ENCODE measurements around the gene TRIM38. TPM values are rescaled to one million over a fixed set of nuclear protein-coding genes. Genes with fewer than 3 reads are reported as not detected.

Gene TRIM38
- total and polyA plus RNA-seq, 9 donors, result 3.8 to 10.3 (median 6.4) TPM

DNA sequence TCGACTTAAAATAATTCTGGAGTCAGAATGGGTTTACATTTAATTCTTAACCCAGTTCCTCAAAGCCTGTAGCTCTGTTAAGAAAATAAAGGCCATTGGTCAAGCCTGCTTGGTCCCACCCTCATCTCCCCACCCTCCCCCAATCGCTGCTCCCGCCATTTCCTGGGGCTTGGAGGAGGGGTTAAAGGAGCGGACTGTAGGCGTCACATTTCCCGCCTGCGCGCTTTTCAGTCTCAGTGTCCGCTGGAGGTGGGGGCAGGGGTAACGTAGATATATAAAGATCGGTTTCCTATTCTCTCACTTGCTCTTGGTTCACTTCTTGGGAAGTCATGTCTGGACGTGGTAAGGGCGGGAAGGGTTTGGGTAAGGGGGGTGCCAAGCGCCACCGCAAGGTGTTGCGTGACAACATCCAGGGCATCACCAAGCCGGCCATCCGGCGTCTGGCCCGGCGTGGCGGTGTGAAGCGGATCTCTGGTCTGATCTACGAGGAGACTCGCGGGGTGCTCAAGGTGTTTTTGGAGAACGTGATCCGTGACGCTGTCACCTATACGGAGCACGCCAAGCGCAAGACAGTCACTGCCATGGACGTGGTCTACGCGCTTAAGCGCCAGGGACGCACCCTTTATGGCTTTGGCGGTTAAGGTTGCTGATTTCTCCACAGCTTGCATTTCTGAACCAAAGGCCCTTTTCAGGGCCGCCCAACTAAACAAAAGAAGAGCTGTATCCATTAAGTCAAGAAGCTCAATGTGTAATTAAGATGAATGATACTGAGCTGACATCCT is 58.9 kb downstream of the TRIM38 start:
- H3K36me3 ChIP-seq, result no peaks in the 10 kb centered on the region
- no peaks in the 10 kb centered on the region for H3K9me3 ChIP-seq
- no peaks in the 10 kb centered on the region for H3K27me3 ChIP-seq
- TF ChIP-seq, protein P1, sequence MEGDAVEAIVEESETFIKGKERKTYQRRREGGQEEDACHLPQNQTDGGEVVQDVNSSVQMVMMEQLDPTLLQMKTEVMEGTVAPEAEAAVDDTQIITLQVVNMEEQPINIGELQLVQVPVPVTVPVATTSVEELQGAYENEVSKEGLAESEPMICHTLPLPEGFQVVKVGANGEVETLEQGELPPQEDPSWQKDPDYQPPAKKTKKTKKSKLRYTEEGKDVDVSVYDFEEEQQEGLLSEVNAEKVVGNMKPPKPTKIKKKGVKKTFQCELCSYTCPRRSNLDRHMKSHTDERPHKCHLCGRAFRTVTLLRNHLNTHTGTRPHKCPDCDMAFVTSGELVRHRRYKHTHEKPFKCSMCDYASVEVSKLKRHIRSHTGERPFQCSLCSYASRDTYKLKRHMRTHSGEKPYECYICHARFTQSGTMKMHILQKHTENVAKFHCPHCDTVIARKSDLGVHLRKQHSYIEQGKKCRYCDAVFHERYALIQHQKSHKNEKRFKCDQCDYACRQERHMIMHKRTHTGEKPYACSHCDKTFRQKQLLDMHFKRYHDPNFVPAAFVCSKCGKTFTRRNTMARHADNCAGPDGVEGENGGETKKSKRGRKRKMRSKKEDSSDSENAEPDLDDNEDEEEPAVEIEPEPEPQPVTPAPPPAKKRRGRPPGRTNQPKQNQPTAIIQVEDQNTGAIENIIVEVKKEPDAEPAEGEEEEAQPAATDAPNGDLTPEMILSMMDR (IDR thresholded peaks at IDR 0.05), result peak in 1 of 3 donors; percentile 20
- TF ChIP-seq POLR2A (IDR thresholded peaks at IDR 0.05), result peak; percentile 90
- peak; percentile 50 for TF ChIP-seq EP300 (IDR thresholded peaks at IDR 0.05)
- H3K4me1 ChIP-seq (ENCODE audit: insufficient read depth), result peaks cover 4% of the 10 kb centered on the region
- 0 to 1% (median 0%) methylated on average over 39 of the region's 39 CpGs for WGBS, 3 donors
- intact Hi-C loops (cut with DNase I), result loop anchor here in 3 of 4 donors (10.0 kb wide), 3 partner anchors 173 to 1793 kb away; a partner anchor contains a TSS
- peak overlapping the region; percentile 94 for H3K4me3 ChIP-seq
- DNase-seq, result peak; percentile 92 to 97 (median 94)
- peak overlapping the region; percentile 80 to 97 for H3K27ac ChIP-seq

DNA sequence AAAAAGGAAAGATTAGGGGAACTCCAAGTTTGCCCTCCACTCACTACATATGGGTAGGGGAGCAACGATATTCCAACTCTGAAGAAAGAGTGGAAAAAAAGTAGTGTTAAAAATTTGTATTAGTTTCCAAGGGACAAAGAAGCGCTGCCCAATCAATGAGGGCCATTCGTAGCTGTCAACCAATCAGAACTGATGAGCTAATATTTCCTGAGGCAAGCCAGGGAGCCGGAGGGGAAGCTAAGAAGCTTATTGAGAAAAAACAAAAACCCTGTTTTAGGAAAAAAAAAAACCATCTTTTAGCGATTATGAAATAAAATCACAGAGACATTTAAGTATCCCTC is 59.5 kb downstream of the TRIM38 start:
- peak in 4 of 5 donors; percentile 56 to 82 (median 64) for DNase-seq
- no peaks in the 10 kb centered on the region for H3K36me3 ChIP-seq

DNA sequence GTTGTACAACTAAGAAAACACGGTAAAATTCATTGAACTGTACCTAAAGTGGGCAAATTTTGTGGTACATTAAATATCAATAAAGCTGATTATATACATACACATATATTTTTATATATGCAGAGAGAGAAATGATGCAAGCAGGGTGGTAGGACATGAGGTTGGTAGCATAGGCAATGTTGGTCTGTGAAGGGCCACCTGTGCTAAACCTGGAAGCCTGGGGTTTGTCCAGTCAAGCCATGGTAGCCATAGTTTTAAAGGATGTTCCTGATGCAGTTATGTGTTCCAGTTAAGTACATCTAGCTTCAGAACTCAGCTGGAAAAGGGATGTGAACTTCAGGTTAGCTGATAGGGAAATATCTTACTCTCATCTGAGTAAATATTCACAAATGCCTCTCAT is 60.1 kb downstream of the TRIM38 start:
- peak overlapping the region in 1 of 2 donors; percentile 97 for H3K27ac ChIP-seq
- H3K4me3 ChIP-seq, result no peak overlapping the region
- H3K27me3 ChIP-seq, result no peaks in the 10 kb centered on the region
- H3K36me3 ChIP-seq, result no peaks in the 10 kb centered on the region
- DNase-seq, result no peak
- intact Hi-C loops (cut with DNase I), result loop anchor here in 3 of 4 donors (10.0 kb wide), 3 partner anchors 172 to 1792 kb away; a partner anchor contains a TSS
- WGBS, 3 donors, result 41 to 68% (median 56%) methylated on average over 1 of the region's 1 CpG
- no peaks in the 10 kb centered on the region for H3K9me3 ChIP-seq
- peaks cover 4% of the 10 kb centered on the region for H3K4me1 ChIP-seq (ENCODE audit: insufficient read depth)
- no peak for TF ChIP-seq EP300 (IDR thresholded peaks at IDR 0.05)
- TF ChIP-seq POLR2A (IDR thresholded peaks at IDR 0.05), result no peak
- TF ChIP-seq, protein P1 (IDR thresholded peaks at IDR 0.05), result no peak

More for the DNA sequence above, 59.5 kb downstream of the TRIM38 start:
- no peaks in the 10 kb centered on the region for H3K27me3 ChIP-seq
- H3K4me1 ChIP-seq (ENCODE audit: insufficient read depth), result peaks cover 4% of the 10 kb centered on the region
- H3K4me3 ChIP-seq, result peak overlapping the region; percentile 94
- TF ChIP-seq, protein P1 (IDR thresholded peaks at IDR 0.05), result no peak
- TF ChIP-seq EP300 (IDR thresholded peaks at IDR 0.05) (no peak), POLR2A (IDR thresholded peaks at IDR 0.05) (peak; percentile 45)
- 0 to 2% (median 0%) methylated on average over 5 of the region's 5 CpGs for WGBS, 3 donors
- H3K9me3 ChIP-seq, result no peaks in the 10 kb centered on the region
- intact Hi-C loops (cut with DNase I), result loop anchor here in 3 of 4 donors (10.0 kb wide), 3 partner anchors 173 to 1793 kb away; a partner anchor contains a TSS
- H3K27ac ChIP-seq, result peak overlapping the region; percentile 80 to 97

DNA sequence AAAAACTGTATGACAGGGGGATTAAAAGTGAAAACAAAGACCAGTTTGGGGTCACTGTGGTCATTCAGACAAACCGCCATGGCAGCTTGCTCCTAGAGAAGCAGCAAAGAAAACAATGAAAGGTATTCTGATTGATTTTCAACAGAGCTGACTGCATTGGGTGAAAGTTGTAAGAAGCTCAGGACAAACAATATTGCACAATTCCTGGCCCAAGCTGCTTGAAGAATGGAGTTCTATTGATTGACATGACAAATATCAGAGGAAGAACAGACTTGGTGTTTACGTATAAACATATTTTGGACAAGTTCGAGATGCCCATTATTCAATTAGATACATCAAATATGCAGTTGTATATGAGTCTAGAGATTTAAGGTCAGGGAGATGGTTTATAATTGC is 62.0 kb downstream of the TRIM38 start:
- H3K9me3 ChIP-seq, result no peaks in the 10 kb centered on the region
- H3K36me3 ChIP-seq, result no peaks in the 10 kb centered on the region
- intact Hi-C loops (cut with DNase I), result loop anchor here in 3 of 4 donors (10.0 kb wide), 3 partner anchors 170 to 1790 kb away; a partner anchor contains a TSS
- H3K27ac ChIP-seq, result no peak overlapping the region
- peaks cover 4% of the 10 kb centered on the region for H3K4me1 ChIP-seq (ENCODE audit: insufficient read depth)
- DNase-seq, result no peak
- 92 to 98% (median 94%) methylated on average over 3 of the region's 3 CpGs for WGBS, 3 donors
- H3K4me3 ChIP-seq, result no peak overlapping the region
- H3K27me3 ChIP-seq, result no peaks in the 10 kb centered on the region
- TF ChIP-seq EP300 (IDR thresholded peaks at IDR 0.05), result no peak
- no peak for TF ChIP-seq POLR2A (IDR thresholded peaks at IDR 0.05)
- TF ChIP-seq, protein P1 (IDR thresholded peaks at IDR 0.05), result no peak
